ENCODE data around the gene FOXP1. TPM values are rescaled to one million over a fixed set of nuclear protein-coding genes. Genes with fewer than 3 reads are reported as not detected.
"Not testable (repeated sequence)": the region's sequence is repeated elsewhere in the genome, so short reads cannot be mapped to it uniquely, and the experiment has no call there.

The FOXP1 gene
- total RNA-seq, 1 donor from 2014 or later: 31.1 TPM

- Mint-ChIP-seq H3K4me1 (ENCODE audit: low read depth, unreplicated experiment) (no peaks in the 10 kb centered on the region), H3K36me3 (ENCODE audit: unreplicated experiment) (peaks cover 8% of the 10 kb centered on the region), H3K4me3 (ENCODE audit: unreplicated experiment) (no peak overlapping the region), H3K9me3 (ENCODE audit: unreplicated experiment) (peaks cover under 1% of the 10 kb centered on the region), H3K27me3 (ENCODE audit: unreplicated experiment) (no peaks in the 10 kb centered on the region), H3K27ac (ENCODE audit: unreplicated experiment) (no peak overlapping the region)
- TF ChIP-seq CTCF (IDR thresholded peaks at IDR 0.05; ENCODE audit: partially characterized antibody, unreplicated experiment): no peak
- no peak for DNase-seq
Observed at GRCh38 chr3:71327936-71328335, 255.6 kb downstream of the FOXP1 start.

GRCh38 chr3:71325715-71326114 is 257.8 kb downstream of the FOXP1 start:
- no peaks in the 10 kb centered on the region for H3K9me3 Mint-ChIP-seq (ENCODE audit: unreplicated experiment)

GRCh38 chr3:71324224-71324623 is 259.3 kb downstream of the FOXP1 start:
- H3K36me3 Mint-ChIP-seq (ENCODE audit: unreplicated experiment); H3K27ac Mint-ChIP-seq (ENCODE audit: unreplicated experiment); H3K9me3 Mint-ChIP-seq (ENCODE audit: unreplicated experiment); DNase-seq; H3K4me3 Mint-ChIP-seq (ENCODE audit: unreplicated experiment); H3K4me1 Mint-ChIP-seq (ENCODE audit: low read depth, unreplicated experiment); H3K27me3 Mint-ChIP-seq (ENCODE audit: unreplicated experiment): not testable (repeated sequence)

More at GRCh38 chr3:71325715-71326114, 257.8 kb downstream of the FOXP1 start:
- Mint-ChIP-seq H3K27me3 (ENCODE audit: unreplicated experiment) (no peaks in the 10 kb centered on the region), H3K4me1 (ENCODE audit: low read depth, unreplicated experiment) (no peaks in the 10 kb centered on the region), H3K4me3 (ENCODE audit: unreplicated experiment) (no peak overlapping the region), H3K36me3 (ENCODE audit: unreplicated experiment) (no peaks in the 10 kb centered on the region), H3K27ac (ENCODE audit: unreplicated experiment) (no peak overlapping the region)
- no peak for DNase-seq
- no peak for TF ChIP-seq CTCF (IDR thresholded peaks at IDR 0.05; ENCODE audit: partially characterized antibody, unreplicated experiment)

GRCh38 chr3:71323558-71323957 is 260.0 kb downstream of the FOXP1 start:
- Mint-ChIP-seq H3K27me3 (ENCODE audit: unreplicated experiment) (no peaks in the 10 kb centered on the region), H3K36me3 (ENCODE audit: unreplicated experiment) (no peaks in the 10 kb centered on the region), H3K27ac (ENCODE audit: unreplicated experiment) (no peak overlapping the region), H3K4me3 (ENCODE audit: unreplicated experiment) (no peak overlapping the region), H3K4me1 (ENCODE audit: low read depth, unreplicated experiment) (no peaks in the 10 kb centered on the region), H3K9me3 (ENCODE audit: unreplicated experiment) (no peaks in the 10 kb centered on the region)
- no peak for TF ChIP-seq CTCF (IDR thresholded peaks at IDR 0.05; ENCODE audit: partially characterized antibody, unreplicated experiment)
- no peak for DNase-seq

GRCh38 chr3:71322154-71322553 is 261.4 kb downstream of the FOXP1 start:
- no peaks in the 10 kb centered on the region for H3K9me3 Mint-ChIP-seq (ENCODE audit: unreplicated experiment)
- TF ChIP-seq CTCF (IDR thresholded peaks at IDR 0.05; ENCODE audit: partially characterized antibody, unreplicated experiment): no peak
- no peak overlapping the region for H3K4me3 Mint-ChIP-seq (ENCODE audit: unreplicated experiment)
- no peak overlapping the region for H3K27ac Mint-ChIP-seq (ENCODE audit: unreplicated experiment)
- no peak for DNase-seq
- no peaks in the 10 kb centered on the region for H3K4me1 Mint-ChIP-seq (ENCODE audit: low read depth, unreplicated experiment)
- H3K27me3 Mint-ChIP-seq (ENCODE audit: unreplicated experiment): no peaks in the 10 kb centered on the region
- H3K36me3 Mint-ChIP-seq (ENCODE audit: unreplicated experiment): no peaks in the 10 kb centered on the region

- Mint-ChIP-seq H3K36me3 (ENCODE audit: unreplicated experiment) (no peaks in the 10 kb centered on the region), H3K27me3 (ENCODE audit: unreplicated experiment) (no peaks in the 10 kb centered on the region), H3K27ac (ENCODE audit: unreplicated experiment) (no peak overlapping the region), H3K4me3 (ENCODE audit: unreplicated experiment) (no peak overlapping the region), H3K9me3 (ENCODE audit: unreplicated experiment) (no peaks in the 10 kb centered on the region), H3K4me1 (ENCODE audit: low read depth, unreplicated experiment) (no peaks in the 10 kb centered on the region)
- DNase-seq: no peak
- no peak for TF ChIP-seq CTCF (IDR thresholded peaks at IDR 0.05; ENCODE audit: partially characterized antibody, unreplicated experiment)
Observed at GRCh38 chr3:71319771-71320170, 263.8 kb downstream of the FOXP1 start.

Data from glutamatergic neuron (in vitro differentiated cells).